Transverse colon (tissue), 4 donors: Measurements from ENCODE around the gene FGF6.

ENCODE experiments used
- CTCF ChIP-seq, 5 experiments: fragments of 200-600 bp in 3 of 5; fragments of 450-650 bp in 2 of 5; sonication (generic) in 3 of 5; IDR thresholded peaks; 1 replicate in 2 of 5; 2 replicates in 3 of 5; pipeline ENCODE4 v1.5.1; 2016 to 2017; ENCODE audit warnings: antibody characterized with exemption in 5 of 5, inconsistent platforms in 3 of 5, mild to moderate bottlenecking in 2 of 5, moderate library complexity in 1 of 5
- POLR2A ChIP-seq: fragments of 450-650 bp; IDR thresholded peaks from one replicate; pipeline ENCODE4 v1.6.1; 2016; ENCODE audit warnings: antibody characterized with exemption, mild to moderate bottlenecking, moderate library complexity
- POLR2AphosphoS5 ChIP-seq, 3 donors: sonication (generic); formaldehyde crosslinking; IDR thresholded peaks; one replicate each; pipeline ENCODE4 v1.6.1; 2016; ENCODE audit warnings: antibody characterized with exemption in 3 of 3

DNA sequence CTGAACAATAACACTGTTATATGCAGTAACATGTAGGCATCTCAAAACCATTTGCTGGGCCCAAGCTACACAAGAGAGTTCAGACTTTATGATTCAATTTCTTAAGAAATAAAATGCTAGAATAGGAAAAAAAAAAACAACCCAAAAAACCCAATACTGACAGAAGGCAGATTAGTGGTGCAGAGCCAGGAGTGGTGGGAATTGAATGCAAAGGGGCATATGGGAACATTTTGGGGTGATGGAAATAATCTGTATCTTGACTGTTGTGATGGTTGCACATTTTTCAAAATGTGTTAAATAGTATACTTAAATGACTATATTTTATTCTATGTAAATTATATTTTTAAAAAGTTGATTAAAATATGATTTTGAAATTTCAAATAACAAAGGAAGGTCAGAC, 23.4 kb upstream of the FGF6 start:
- TF ChIP-seq CTCF (IDR thresholded peaks at IDR 0.05) (no peak), POLR2A (no peak), POLR2AphosphoS5 (IDR thresholded peaks at IDR 0.05) (no peak)
